Thyroid gland (tissue), 4 donors: ENCODE data around the gene MYB.

Experiments
- CTCF ChIP-seq, 6 experiments: fragments of 200-600 bp in 3 of 6; fragments of 450-650 bp in 3 of 6; sonication (generic) in 3 of 6; IDR thresholded peaks; one replicate each; pipeline ENCODE4 v1.5.1; 2016 to 2019; ENCODE audit warnings: antibody characterized with exemption in 6 of 6, mild to moderate bottlenecking in 2 of 6, inconsistent platforms in 1 of 6, moderate library complexity in 1 of 6
- POLR2A ChIP-seq, 2 donors: fragments of 450-650 bp; IDR thresholded peaks; one replicate each; pipeline ENCODE4 v1.6.1; 2017; ENCODE audit warnings: antibody characterized with exemption in 2 of 2, mild to moderate bottlenecking in 2 of 2, moderate library complexity in 1 of 2

- TF ChIP-seq CTCF (IDR thresholded peaks at IDR 0.05) = no peak
- no peak for TF ChIP-seq POLR2A (IDR thresholded peaks at IDR 0.05)
Measured at GRCh38 chr6:135132776-135133175, 48.3 kb upstream of the MYB start.
